SKM-1 (cell line): Measurements from ENCODE around the gene TTC31.
"Not testable (repeated sequence)": the region's sequence is repeated elsewhere in the genome, so short reads cannot be mapped to it uniquely, and the experiment has no call there.

Experiments used
- DNase-seq: peaks from one replicate; lab custom pipeline; 2025; ENCODE audit not compliant: unreplicated experiment; lab: John Stamatoyannopoulos, UW

TTC31 gene

DNA sequence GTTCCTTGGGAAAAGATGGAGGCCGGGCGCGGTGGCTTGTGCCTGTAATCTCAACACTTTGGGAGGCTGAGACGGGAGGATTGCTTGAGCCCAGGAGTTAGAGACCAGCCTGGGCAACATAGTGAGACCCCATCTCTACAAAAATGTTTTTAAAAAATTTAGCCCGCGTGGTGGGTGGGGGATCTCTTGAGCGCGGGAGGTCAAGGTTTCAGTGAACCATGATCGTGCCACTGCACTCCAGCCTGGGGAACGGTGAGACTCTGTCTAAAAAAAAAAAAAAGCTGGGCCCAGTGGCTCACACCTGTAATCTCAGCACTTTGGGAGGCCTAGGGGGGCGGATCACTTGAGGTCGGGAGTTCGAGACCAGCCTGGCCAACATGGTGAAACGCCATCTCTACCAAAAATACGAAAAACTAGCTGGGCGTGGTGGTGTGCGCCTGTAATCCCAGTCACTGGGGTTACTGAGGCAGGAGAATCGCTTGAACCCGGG lies 839 bp downstream of the TTC31 start:
- not testable (repeated sequence) for DNase-seq

DNA sequence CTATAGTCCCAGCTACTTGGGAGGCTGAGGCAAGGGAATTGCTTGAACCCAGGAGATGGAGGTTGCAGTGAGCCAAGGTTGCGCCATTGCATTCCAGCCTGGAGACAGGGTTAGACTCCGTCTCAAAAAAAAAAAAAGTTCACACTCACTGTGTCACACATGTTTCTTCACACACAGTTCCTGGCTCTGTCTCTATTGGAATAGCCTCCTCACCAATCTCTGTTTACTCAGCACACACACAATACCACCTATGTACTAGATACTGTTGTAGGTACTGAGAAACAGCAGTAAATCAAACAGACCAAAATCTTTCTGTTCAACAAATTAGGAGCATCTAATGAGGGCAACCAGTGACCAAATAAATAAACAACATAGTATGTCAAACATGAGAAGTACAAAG lies 3.3 kb downstream of the TTC31 start:
- no peak for DNase-seq

DNA sequence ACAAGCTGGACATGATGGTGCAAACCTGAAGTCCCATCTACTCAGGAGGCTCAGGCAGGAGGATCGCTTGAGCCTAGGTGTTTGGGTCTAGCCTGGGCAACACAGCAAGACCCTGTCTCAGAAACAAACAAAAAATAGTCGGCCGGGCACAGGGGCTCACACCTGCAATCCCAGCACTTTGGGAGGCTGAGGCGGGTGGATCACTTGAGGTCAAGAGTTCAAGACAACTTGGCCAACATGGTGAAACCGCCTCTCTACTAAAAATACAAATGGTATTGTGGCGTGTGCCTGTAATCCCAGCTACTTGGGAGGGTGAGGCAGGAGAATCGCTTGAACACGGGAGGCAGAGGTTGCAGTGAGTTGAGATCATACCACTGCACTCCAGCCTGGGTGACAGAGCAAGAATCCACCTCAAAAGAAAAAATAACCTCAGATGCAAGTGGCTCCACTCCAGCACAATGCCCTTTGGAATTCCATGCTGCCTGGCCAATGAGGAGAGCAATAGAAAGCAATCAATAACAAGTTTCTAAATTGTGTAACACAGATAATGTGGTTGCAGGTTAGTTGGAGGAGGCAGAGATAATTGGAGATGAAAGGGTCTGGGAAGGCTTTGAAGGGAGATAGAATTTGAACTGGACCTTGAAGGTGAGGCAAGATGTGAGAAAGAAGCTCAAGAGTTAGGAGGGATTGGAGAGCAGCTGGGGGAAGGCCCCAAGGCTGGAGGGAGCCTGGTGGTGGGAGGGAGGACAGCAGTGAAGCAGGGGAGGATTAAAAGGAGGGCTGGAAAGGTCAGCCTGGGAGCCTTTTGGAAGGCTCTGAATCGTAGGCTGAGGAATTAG lies 6.0 kb downstream of the TTC31 start:
- DNase-seq, result no peak

DNA sequence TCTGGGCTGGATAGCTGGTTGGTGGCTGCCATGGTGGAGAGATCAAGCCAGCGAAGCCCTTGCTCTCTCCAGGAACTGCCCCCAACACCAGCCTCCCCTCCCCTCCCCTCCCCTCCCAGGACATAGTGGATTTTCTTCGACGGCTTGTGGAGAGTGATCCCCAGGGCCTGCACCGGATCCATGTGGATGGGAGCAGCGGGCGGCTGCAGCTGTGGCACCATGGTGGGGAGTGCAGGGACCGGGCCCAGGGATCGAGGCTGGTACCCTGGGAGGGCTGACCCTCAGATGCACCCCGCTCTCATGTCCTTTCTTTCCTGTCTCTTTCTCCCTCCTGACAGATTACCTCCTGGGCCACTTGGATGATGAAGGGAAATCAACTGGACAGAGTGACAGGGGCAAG lies 7.0 kb downstream of the TTC31 start:
- DNase-seq, result no peak

DNA sequence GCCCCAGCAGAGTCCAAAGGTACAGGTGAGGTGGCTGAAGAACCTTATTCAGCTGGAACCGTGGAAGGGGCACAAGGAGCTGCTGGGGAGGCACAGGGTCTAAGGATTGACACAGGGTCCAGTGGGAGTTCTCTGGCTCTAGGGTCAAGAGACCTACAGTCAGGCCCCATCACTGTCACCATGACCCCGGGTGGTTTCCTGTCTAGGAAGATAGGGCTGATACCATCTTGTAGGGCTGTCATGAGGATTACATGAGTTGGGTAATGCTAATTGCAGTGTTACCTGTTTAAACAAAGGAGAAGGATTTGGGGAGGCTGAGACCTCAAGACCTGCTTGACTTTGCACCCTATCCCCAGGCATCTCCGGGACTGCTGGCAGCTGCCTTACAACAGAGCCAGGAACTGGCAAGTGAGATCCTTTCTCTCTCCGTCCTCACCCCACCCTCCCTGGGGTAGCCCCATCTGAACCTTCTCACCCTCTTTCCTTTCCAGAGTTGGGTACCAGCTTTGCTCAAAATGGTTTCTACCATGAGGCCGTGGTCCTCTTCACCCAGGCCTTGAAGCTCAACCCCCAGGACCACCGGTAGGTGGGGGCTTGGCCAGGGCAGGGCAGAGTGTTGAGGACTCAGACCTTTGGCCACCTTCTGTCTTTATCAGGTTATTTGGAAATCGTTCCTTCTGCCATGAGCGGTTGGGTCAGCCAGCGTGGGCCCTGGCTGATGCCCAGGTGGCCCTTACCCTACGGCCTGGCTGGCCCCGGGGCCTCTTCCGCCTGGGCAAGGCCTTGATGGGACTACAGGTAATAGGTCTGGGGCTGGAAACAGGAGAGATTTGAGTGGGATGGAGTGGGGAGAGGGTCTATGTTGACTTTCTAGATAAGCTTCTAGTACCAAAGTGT lies 9.0 kb downstream of the TTC31 start:
- no peak for DNase-seq

DNA sequence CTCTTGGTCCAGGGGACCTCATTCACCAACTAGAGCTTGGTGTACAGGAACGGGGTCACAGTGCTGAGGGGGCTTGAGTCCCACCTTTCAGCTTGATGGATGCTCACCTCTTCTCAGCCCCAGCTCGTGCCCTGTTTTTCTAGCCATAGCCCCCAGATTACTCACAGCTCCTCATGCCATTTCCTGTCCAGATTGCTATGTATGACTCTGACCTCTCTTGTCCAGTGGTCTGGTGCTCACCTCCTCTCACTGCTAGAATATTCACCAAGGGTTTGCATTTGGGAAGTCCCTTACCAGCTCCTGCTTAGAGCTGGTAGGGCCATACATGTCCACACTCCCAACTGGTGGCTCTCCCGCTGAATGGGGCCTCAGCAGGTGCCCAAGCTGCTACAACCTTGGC lies 10.7 kb downstream of the TTC31 start:
- DNase-seq, result no peak

DNA sequence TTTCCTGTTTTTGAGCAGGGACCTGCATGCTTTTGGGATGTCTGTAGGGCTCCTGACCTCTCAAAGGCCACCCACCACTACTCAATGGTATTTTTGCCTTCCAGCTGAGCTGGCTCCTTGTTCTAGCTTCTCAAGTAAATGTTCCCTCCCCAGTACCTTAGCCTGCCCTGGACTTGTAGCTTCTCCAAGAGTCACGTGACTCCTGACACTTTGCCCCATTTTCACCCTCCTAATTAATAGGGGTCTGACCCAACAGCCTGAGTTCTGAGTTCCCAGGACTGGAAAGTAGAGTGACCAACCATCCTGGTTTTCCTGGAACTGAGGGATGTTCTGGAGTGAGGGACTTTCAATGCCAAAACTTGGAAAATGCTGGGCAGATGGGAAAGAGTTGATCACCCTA lies 12.6 kb downstream of the TTC31 start:
- no peak for DNase-seq

DNA sequence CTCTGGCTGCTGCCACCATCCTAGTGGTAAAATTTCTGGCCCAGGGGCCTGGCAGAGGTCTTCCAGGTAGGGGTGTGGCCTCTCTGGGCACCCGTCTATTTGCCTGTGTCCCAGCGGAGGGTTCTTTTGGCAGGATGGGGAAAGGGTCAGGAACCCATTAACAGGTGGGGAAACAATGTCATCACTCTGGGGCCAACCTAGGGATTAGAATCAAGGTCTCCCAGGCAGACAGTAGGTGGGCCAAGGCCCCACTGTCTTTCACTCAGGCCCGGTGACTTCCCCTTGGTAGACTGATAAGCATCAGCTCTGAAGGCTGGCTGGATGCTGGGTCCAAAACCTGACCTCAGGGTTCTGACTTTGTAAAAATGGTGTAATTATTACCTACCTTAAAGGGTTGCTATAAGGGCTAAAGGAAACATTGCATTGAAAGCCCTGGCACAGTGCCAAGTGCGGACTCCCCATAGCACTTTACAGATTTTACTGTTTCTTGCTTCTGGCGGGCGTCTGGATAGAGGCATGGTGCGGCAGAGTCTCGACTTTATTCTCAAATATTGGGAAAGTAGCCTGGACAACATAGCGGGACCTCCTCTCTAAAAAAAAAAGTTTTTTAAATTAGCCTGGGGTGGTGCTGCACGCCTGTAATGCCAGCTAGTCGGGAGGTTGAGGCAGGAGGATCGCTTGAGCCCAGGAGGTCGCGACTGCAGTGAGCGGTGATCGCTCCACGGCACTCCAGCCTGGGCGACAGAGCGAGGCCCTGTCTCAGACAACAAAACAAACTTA lies 14.3 kb downstream of the TTC31 start:
- DNase-seq, result no peak

DNA sequence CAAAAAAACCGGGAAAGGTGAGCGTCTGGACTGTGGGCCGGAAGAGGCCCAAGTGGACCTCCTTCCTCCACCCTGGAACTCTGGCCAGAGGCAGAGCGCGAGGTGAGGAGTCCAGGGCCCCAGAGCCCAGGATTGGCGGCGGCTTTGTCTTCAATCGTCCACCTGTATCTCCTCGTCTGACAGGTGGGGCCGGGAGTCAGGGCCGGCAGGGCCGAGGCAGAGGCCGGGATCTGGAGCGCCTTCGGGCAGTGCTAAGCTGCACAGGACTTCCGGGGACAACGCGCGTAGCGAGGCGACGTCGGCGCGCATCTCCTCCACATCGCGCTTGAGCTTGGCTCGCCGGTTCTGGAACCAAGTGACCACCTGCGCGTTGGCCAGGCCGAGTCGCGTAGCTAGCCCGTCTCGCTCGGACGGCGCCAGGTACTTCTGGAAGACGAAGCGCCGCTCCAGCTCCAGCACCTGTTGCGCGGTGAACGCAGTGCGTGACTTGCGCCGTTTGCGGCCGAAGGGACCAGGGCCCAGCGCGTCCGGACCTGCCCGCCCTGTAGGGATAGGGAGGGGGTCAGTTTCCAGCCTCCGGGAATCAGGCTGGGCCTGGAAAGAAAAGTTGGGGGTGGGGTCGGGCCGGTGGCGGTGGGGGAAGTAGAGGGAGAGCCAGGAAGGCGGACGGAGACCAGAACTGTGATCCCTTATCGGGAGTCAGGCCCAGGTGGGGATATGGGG lies 15.1 kb downstream of the TTC31 start:
- no peak for DNase-seq

DNA sequence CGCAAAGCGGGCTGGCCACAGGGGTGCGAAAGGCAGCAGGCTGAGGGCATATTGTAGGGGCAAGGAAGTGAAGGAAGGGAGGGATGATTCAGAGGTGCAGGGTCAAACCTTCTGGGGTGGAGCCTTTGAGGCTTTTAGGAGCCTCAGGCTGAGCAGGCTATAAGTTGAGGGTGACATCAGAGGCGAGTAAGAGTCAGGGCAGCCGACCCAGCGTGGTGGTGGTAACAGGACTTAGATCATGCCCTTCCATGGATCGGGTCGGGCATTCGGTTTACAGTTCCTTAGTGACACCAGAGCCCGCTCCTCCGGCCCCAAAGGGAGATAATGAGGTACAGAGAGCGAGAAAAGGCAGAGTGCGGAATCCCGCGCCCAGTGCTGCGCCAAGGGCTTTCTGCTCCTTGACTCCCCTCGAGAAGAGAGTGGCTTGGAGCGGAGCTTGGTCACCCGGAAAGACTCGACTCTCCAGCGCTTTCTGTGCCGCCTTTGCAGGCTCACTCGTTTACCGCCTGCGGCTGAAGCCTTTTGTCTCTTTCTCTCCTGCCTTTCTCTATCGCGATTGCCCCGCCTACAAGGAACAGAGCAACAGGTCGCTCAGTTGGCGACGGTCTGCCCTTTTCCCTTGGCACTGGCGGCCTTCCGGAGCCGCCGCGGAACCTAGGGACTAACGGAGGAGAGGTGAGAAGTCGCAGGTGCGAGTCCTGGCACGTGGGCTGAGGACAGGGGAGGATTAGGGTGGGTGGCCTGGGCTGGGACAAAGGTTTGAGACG lies 15.8 kb downstream of the TTC31 start:
- no peak for DNase-seq

DNA sequence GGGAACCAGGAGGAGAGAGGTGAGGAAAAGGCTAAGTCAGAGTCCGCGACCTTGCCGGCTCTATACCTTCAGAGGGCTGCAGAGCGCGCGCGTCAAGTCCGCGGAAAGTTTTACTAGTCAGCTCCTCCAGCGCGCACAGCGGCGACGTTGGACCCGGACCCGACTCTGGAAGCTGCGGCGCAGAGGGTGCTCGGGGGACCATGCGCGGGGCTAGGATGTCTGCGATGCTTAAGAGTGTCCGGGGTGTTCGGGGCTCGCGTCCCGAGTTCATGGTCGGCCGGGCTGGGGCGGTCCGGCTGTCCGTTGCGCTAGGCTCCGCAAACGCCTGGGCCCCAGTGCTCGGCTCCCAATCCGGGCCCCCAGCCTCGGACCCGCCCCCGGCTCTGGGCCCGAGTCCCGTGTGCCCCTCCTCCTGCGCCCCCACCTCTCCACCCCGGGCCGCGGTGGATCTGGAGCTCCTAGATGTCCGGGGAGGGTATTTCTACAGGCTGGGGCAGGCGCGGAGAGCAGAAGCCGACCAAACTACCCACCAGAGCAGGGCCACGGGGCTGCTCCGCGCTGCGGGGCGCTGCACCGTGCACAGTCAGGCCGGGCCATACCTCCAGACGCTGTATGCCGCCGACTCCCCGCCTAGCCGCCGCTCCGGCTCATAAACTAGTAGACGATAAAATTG lies 16.5 kb downstream of the TTC31 start, which contains the start of gene LBX2:
LBX2 (minus strand) TSS at position 337 of the 673 bp plus-strand sequence; CDS start at position 271, 66 bp downstream.
- DNase-seq, result no peak

DNA sequence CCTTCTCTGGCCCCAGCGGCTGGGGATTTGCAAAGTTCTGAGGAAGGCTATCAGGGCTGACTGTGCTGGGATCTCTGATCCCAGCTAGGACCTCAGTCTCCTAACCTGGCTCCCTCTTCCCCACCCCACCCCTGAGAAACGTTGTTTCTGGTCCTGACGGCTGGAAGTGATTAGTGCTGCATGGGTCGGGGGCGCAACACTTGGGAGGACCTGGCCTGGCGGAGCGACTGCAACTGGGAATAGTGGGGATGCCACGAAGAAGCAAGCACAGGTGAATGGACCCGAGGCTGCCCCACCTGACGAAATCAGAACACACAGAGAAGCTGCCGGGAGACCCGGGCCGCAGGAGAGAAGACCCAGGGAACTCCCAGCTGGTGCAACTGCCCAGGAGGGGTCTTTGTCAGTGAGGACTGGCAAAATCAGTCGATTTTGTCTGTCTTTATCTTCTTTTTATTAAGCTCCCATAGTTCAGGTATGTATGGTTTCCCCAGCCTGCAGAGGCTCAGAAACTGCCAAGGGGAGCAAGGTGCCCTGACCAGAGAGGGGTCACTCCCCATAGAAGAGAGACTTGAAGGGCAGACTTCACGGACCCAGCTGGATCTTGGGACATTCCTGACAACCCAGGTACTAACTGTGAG lies 17.2 kb downstream of the TTC31 start:
- DNase-seq, result no peak

DNA sequence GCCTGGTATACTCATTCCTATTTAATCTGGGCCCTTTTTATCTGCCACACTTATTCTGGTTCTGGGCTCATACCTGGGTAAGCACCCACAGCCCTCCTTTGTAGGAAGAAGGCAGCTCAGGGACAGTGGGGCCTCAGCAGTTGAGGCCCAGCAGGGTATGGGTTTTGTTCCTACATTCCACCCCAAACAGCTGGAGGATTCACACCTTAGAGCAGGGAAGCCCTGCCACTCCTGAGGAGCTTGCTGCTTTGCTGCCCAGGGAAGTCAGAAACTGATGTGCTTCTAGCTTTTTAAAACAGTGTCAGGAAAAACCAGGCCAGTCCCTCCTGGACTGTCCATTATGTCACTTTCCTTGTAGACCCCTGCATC lies 17.7 kb downstream of the TTC31 start:
- no peak for DNase-seq

DNA sequence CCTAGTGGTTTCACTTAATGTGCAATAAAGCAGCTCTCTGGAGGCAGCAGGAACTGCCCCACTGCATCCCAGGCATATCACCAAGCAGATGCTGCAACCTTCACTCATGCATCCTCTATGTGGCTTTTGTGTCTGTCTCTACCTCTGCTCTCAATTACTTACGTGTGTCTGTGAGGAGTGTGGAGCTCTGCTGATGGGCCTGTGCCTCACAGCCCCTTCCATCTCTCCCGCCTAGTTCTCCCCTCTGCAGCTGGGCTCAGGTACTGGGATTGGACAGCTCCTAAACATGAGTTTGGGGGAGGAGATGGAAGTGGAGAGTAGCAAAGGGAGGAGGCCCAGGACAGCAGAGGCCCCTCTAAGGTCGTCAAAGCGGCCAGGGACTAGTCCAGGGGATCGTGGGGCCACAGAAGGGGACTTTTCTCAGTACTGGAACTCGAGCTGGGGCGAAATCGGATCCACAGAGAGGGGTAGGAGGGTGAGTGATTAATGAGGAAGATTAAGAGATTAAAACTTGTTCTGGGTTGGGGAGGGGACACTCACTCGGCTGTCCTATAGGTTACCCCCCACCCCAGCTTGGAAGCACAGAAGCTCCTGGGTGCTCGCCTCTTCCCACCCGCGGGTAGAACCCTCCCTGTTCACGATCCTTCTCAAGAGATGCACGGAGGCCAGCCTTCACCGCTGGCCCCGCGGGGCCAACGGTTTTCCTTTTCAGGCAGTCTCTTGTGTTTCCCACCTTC lies 18.6 kb downstream of the TTC31 start:
- no peak for DNase-seq

DNA sequence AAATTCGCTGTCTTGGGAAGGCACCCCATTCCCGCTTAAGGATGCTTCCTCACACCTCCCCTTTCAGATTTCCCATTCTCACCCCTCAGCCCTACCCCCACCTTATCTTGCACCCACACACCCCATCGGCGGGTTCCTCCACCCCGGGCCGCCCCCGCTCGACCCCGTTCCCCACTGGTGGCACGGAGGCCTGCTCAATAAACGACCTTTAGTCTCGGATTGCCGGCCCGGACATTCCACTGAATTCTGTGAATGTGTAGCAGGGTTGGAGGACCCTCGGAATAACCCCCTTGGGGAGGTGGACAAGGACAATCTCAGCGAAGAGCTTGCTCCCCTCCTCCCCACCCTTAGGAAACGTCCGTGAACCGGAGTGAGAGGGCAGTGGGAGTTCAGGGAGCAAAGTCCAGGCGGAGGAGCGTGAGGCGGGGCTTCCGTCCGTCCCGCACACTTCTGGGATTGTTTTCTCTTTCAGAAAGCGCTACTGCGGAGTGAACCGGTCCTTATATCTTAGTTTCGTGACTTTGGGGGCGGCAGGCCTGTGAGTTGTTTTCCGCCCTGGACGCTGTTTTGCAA lies 19.4 kb downstream of the TTC31 start:
- DNase-seq, result no peak

DNA sequence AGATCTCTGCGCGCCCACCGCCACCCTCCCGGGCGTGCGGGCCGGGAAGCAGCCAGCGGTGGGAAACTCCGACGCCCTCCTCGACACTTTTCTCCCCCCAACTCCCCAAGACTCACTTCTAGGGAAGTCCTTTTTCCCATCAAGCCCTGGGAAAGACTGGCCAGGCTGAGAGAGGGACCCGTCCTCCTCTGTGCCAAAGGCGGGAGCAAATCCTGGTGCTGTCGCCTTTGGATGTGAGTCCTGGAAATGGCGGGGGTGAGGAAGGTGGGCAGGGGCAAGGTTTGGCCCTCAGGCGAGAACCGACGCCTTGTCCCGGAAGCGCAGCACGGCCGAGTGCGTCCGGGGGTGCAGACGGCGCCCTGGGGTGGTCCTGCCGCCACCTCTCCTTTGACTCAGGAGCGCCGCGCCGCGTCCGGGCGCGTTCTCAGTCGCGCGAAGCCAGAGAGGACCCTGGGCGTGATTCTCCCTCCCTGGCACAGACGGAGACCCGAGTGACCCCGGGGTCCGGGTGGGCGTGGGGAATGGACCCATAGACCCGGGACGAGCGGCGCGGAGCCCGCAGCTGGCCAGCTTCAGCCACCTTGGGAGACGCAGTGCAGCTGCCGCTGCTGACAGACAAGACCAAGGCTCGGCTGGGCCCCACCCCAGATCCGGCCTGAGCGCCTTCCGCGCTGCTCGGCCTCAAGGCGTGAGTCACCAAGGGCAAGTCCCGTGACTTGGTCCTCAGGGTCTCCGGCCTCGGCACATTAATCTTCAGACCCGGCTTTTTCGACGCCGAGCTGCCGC lies 20.0 kb downstream of the TTC31 start:
- no peak for DNase-seq
